GM19193 (cell line): ENCODE measurements around the gene KRTAP13-4.

ENCODE experiments used
- POLR2A ChIP-seq: IDR thresholded peaks from 4 replicates; pipeline ENCODE4 v1.6.1; 2011; ENCODE audit not compliant: insufficient read depth, insufficient read length; ENCODE audit errors: extremely low read depth

KRTAP13-4 gene

GRCh38 chr21:30463713-30464112 lies 33.7 kb downstream of the KRTAP13-4 start:
- no peak for TF ChIP-seq POLR2A

GRCh38 chr21:30468900-30469714 lies 39.1 kb downstream of the KRTAP13-4 start:
- TF ChIP-seq POLR2A: no peak

GRCh38 chr21:30478004-30478403 lies 48.0 kb downstream of the KRTAP13-4 start:
- no peak for TF ChIP-seq POLR2A

- TF ChIP-seq POLR2A: no peak
Measured at GRCh38 chr21:30479259-30479658, 49.2 kb downstream of the KRTAP13-4 start.

- no peak for TF ChIP-seq POLR2A
Measured at GRCh38 chr21:30480145-30480544, 50.1 kb downstream of the KRTAP13-4 start, which contains the start of gene KRTAP19-1. Gene KRTAP19-1 (minus strand): TSS chr21:30480367. CDS start chr21:30480317, 50 bp downstream.
